ENCODE measurements around the gene NCOA6. TPM values are rescaled to one million over a fixed set of nuclear protein-coding genes. Genes with fewer than 3 reads are reported as not detected.

Gene NCOA6
- polyA plus RNA-seq, 1 experiment = 14.0 TPM

DNA sequence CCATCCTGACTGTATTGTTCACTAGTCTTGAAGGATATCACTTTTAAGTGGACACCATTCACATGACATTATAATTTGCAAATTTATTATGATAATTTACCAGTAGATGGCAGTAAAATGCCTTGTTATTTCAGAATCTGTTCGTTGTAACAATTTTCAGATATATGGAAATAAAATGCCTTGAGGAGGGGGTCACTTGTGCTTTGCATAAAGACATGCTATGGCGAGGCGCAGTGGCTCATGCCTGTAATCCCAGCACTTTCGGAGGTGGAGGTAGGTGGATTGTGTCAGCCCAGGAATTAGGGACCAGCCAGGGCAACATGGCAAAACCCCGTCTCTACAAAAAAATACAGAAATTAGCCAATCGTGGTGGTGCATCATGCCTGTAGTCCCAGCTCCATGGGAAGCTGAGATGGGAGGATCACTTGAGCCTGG lies 9.0 kb upstream of the NCOA6 start:
- TF ChIP-seq CTCF (IDR thresholded peaks at IDR 0.05; ENCODE audit: insufficient read depth, low read depth, low read length) = no peak; the same call in 1 of the 2 replicates
- ChIA-PET POLR2A (no interaction called here), CTCF (interaction anchor here (0.8 to 1.8 kb wide), 5 partner anchors 10 to 297 kb away, joined by 3 to 5 read pairs (median 4); partner anchors contain the start of gene GGT7)
- no peak overlapping the region for H3K4me3 ChIP-seq (ENCODE audit: low read depth, low read length)
- no peak for DNase-seq (ENCODE audit: low read depth)
- peaks cover 2% of the 10 kb centered on the region; the same call in 1 of the 2 replicates for H3K27me3 ChIP-seq (ENCODE audit: control insufficient read depth, insufficient read depth, low read length)
- H3K36me3 ChIP-seq (ENCODE audit: control insufficient read depth, insufficient read depth, low read length) = no peaks in the 10 kb centered on the region

GRCh38 chr20:34831936-34832335 lies 6.5 kb upstream of the NCOA6 start:
- Histone ChIP-seq H3K4me3 (ENCODE audit: low read depth, low read length) (no peak overlapping the region), H3K36me3 (ENCODE audit: control insufficient read depth, insufficient read depth, low read length) (no peaks in the 10 kb centered on the region), H3K27me3 (ENCODE audit: control insufficient read depth, insufficient read depth, low read length) (peaks cover 2% of the 10 kb centered on the region; the same call in 1 of the 2 replicates)
- ChIA-PET POLR2A (no interaction called here), CTCF (interaction anchor here (1.2 kb wide), 1 partner anchor 12 kb away, joined by 3 read pairs; no protein-coding TSS in a partner anchor)
- no peak for TF ChIP-seq CTCF (IDR thresholded peaks at IDR 0.05; ENCODE audit: insufficient read depth, low read depth, low read length)
- no peak for DNase-seq (ENCODE audit: low read depth)

DNA sequence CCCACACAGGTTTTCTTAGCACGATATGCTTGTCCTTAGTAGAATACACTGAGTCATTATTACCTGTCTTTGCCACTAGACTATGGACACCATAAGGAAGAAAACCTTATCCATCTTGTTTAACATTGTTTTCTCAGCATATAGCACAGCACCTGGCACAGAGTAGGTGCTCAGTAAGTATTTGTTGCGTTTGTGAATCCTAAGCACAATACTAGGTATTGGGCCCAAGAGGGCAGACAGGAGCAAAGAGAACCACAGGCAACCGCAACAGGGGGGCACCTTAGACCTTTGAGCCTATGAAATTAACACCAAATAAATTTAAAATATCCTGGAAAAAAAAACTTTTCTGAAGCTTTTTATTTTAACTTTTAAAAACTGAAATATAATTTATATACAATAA lies 3.7 kb upstream of the NCOA6 start:
- no peak for DNase-seq (ENCODE audit: low read depth)
- no peaks in the 10 kb centered on the region for H3K36me3 ChIP-seq (ENCODE audit: control insufficient read depth, insufficient read depth, low read length)
- peaks cover 2% of the 10 kb centered on the region; the same call in 1 of the 2 replicates for H3K27me3 ChIP-seq (ENCODE audit: control insufficient read depth, insufficient read depth, low read length)
- no peak for TF ChIP-seq CTCF (IDR thresholded peaks at IDR 0.05; ENCODE audit: insufficient read depth, low read depth, low read length)
- ChIA-PET CTCF (no interaction called here), POLR2A (no interaction called here)
- no peak overlapping the region for H3K4me3 ChIP-seq (ENCODE audit: low read depth, low read length)

DNA sequence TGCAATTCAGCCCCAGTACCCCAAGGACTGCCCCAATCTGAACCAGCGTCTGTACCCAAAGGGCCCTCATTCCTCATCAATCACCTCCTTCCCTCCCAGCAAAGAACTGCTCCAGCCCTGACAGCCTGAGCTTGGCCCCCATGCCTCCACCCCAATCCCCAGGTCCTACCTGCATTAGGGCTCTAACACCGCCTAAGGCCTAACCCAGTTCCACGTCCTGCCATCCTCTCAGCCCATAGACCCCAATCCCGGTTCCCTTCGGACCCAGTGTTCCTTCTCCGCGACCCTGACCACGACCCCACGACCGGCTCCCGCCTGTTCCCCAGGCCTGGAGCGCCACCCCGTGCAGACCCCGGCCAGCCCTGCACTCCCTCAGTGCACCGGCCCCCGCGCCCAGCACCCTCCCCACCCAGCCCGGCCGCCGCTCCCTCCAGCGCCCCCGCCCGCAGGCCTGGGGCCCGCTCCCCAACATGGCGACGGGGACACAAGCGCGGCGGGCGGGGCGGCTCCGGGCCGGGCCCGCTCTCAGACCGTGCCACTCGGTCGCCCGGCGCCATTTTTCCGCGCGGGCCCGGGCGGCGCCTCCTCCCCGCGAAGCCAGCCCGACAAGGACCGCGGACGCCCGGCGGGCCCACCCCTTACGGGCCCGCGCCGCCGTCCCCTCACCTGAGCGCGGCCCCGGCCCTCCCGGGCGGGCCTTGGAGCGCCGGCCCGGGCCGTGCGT lies 483 bp downstream of the NCOA6 start:
- ChIA-PET POLR2A (interaction anchor here (0.5 kb wide), 1 partner anchor 611 kb away, joined by 3 read pairs; no protein-coding TSS in a partner anchor), CTCF (interaction anchor here (0.6 to 1.1 kb wide), 2 partner anchors 8 to 11 kb away, joined by 3 read pairs; no protein-coding TSS in a partner anchor)
- no peak for DNase-seq (ENCODE audit: low read depth)
- no peaks in the 10 kb centered on the region for H3K27me3 ChIP-seq (ENCODE audit: control insufficient read depth, insufficient read depth, low read length)
- no peak for TF ChIP-seq CTCF (IDR thresholded peaks at IDR 0.05; ENCODE audit: insufficient read depth, low read depth, low read length)
- no peaks in the 10 kb centered on the region for H3K36me3 ChIP-seq (ENCODE audit: control insufficient read depth, insufficient read depth, low read length)
- peak overlapping the region; percentile 83 for H3K4me3 ChIP-seq (ENCODE audit: low read depth, low read length)

GRCh38 chr20:34824452-34824805 lies 1.0 kb downstream of the NCOA6 start:
- H3K4me3 ChIP-seq (ENCODE audit: low read depth, low read length) = peak overlapping the region; percentile 83
- ChIA-PET CTCF (interaction anchor here (1.1 kb wide), 1 partner anchor 8 kb away, joined by 3 read pairs; no protein-coding TSS in a partner anchor), POLR2A (interaction anchor here (0.5 kb wide), 1 partner anchor 612 kb away, joined by 3 read pairs; no protein-coding TSS in a partner anchor)
- DNase-seq (ENCODE audit: low read depth) = no peak
- no peaks in the 10 kb centered on the region for H3K36me3 ChIP-seq (ENCODE audit: control insufficient read depth, insufficient read depth, low read length)
- no peak for TF ChIP-seq CTCF (IDR thresholded peaks at IDR 0.05; ENCODE audit: insufficient read depth, low read depth, low read length)
- no peaks in the 10 kb centered on the region for H3K27me3 ChIP-seq (ENCODE audit: control insufficient read depth, insufficient read depth, low read length)
